Gastrocnemius medialis (tissue), 4 donors: ENCODE results near the gene PKIB. TPM values are rescaled to one million over a fixed set of nuclear protein-coding genes. Genes with fewer than 3 reads are reported as not detected.

Source experiments
- ATAC-seq, 2 donors: fragments of 150-250 bp; one replicate each; pipeline ENCODE4 v1.9.1; 2016
- DNase-seq, 2 donors: peaks; one replicate each; pipeline ENCODE4 v3.0.0-alpha.2; 2019
- H3K27ac ChIP-seq, 4 donors: fragments of 200-600 bp; sonication (generic); 1 replicate in 1 of 4; 2 replicates in 3 of 4; pipeline ENCODE4 v1.5.1; 2016 to 2018; ENCODE audit warnings: mild to moderate bottlenecking in 2 of 4, moderate library complexity in 1 of 4
- H3K27me3 ChIP-seq, 3 donors: fragments of 200-600 bp; sonication (generic) in 2 of 3; 1 replicate in 1 of 3; 2 replicates in 2 of 3; pipeline versions ENCODE4 v1.5.1 to v1.6.0; 2016 to 2019; ENCODE audit warnings: mild to moderate bottlenecking in 1 of 3, moderate library complexity in 1 of 3
- H3K36me3 ChIP-seq, 2 donors: fragments of 200-600 bp; sonication (generic) in 1 of 2; one replicate each; pipeline ENCODE4 v1.5.1; 2017 to 2018
- H3K4me1 ChIP-seq, 2 donors: fragments of 200-600 bp; sonication (generic) in 1 of 2; one replicate each; pipeline ENCODE4 v1.5.1; 2016 to 2017; ENCODE audit warnings: mild to moderate bottlenecking in 2 of 2
- H3K4me3 ChIP-seq, 4 donors: fragments of 200-600 bp; sonication (generic) in 3 of 4; 1 replicate in 1 of 4; 2 replicates in 3 of 4; pipeline ENCODE4 v1.5.1; 2016 to 2019; ENCODE audit warnings: mild to moderate bottlenecking in 2 of 4
- H3K9me3 ChIP-seq, 3 donors: fragments of 200-600 bp; sonication (generic) in 2 of 3; 1 replicate in 1 of 3; 2 replicates in 2 of 3; pipeline ENCODE4 v1.5.1; 2016 to 2019
- CTCF ChIP-seq, 5 experiments: fragments of 450-650 bp in 3 of 5; fragments of 200-600 bp in 2 of 5; sonication (generic) in 2 of 5; IDR thresholded peaks in 4 of 5; conservative IDR thresholded peaks in 1 of 5; 1 replicate in 4 of 5; 2 replicates in 1 of 5; pipeline ENCODE4 v1.5.1; 2016 to 2019; ENCODE audit warnings: antibody characterized with exemption in 5 of 5, mild to moderate bottlenecking in 3 of 5, moderate library complexity in 3 of 5
- POLR2A ChIP-seq, 2 donors: fragments of 450-650 bp; IDR thresholded peaks; one replicate each; pipeline ENCODE4 v1.6.1; 2017; ENCODE audit warnings: antibody characterized with exemption in 2 of 2, mild to moderate bottlenecking in 2 of 2, moderate library complexity in 2 of 2
- in situ Hi-C, 4 donors: fragments of 200-750 bp; cut with MboI; loops; one replicate each; pipeline versions ENCODE4 v1.15.0 to v1.8.0; 2017; ENCODE audit warnings: low sequenced_read_pairs in 4 of 4
- intact Hi-C: fragments of 100-400 bp; cut with DNase I; formaldehyde crosslinking; loops from one replicate; pipeline ENCODE4 v1.15.1; 2023; ENCODE audit warnings: low total_unique reads
- total RNA-seq, 4 donors: library from RNA; depleted of rRNA; stranded (reverse); fragments of >200 nt; gene quantifications; one replicate each; pipeline versions ENCODE4 v1.1.0 to v1.2.3, GENCODE V29; 2016

PKIB gene
- total RNA-seq, 4 donors from 2014 or later, result 0.64 to 1.1 (median 0.97) TPM

DNA sequence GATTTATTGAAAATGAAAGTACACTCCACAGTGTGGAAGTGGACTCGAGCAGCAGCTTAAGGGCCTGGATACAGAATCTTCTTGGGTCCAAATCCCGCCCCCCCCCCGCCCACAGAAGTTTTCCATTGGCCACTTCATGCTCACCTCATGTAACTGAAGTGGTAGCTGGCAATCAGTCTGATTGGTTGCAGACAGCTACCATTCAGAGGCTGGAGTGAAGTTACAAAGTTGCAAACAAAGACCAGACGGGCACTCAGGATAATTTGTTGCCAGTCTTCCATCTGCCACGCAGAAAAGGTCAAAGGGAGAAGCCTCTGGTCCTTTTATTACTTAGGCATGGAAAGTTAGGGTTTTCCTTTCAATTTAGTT, 143.5 kb downstream of the PKIB start:
- ATAC-seq, result peak; percentile 61 to 72
- Histone ChIP-seq H3K9me3 (no peaks in the 10 kb centered on the region), H3K4me1 (peaks cover 14 to 18% of the 10 kb centered on the region in 2 donors), H3K27me3 (no peaks in the 10 kb centered on the region), H3K4me3 (peak overlapping the region; percentile 40 to 51 (median 46)), H3K36me3 (no peaks in the 10 kb centered on the region), H3K27ac (peak overlapping the region; percentile 76 to 84 (median 80))
- TF ChIP-seq POLR2A (IDR thresholded peaks at IDR 0.05) (peak in 1 of 2 donors; percentile 26), CTCF (IDR thresholded peaks at IDR 0.05 in 4 of 5, conservative IDR thresholded peaks at IDR 0.05 in 1 of 5) (no peak)
- intact Hi-C loops (loop anchor here (2.0 kb wide), 1 partner anchor 35 kb away; the partner anchor contains the start of gene SMPDL3A), in situ Hi-C loops (no loop called here)
- DNase-seq, result peak; percentile 14 to 39

- Histone ChIP-seq H3K4me3 (no peak overlapping the region), H3K36me3 (no peaks in the 10 kb centered on the region), H3K27ac (peak overlapping the region; percentile 76 to 84 (median 80)), H3K9me3 (no peaks in the 10 kb centered on the region), H3K27me3 (no peaks in the 10 kb centered on the region), H3K4me1 (peaks cover 14 to 18% of the 10 kb centered on the region in 2 donors)
- ATAC-seq (no peak), DNase-seq (no peak)
- TF ChIP-seq CTCF (IDR thresholded peaks at IDR 0.05 in 4 of 5, conservative IDR thresholded peaks at IDR 0.05 in 1 of 5), result no peak
- TF ChIP-seq POLR2A (IDR thresholded peaks at IDR 0.05), result no peak
- in situ Hi-C loops (no loop called here), intact Hi-C loops (no loop called here)
Observed at GRCh38 chr6:122754191-122754731, 144.1 kb downstream of the PKIB start.

- peaks cover 14 to 18% of the 10 kb centered on the region in 2 donors for H3K4me1 ChIP-seq
- H3K27me3 ChIP-seq, result no peaks in the 10 kb centered on the region
- DNase-seq (no peak), ATAC-seq (no peak)
- in situ Hi-C loops (no loop called here), intact Hi-C loops (no loop called here)
- TF ChIP-seq POLR2A (IDR thresholded peaks at IDR 0.05), result no peak
- no peaks in the 10 kb centered on the region for H3K36me3 ChIP-seq
- no peaks in the 10 kb centered on the region for H3K9me3 ChIP-seq
- no peak overlapping the region for H3K4me3 ChIP-seq
- no peak overlapping the region for H3K27ac ChIP-seq
Observed at GRCh38 chr6:122755901-122756300, 145.7 kb downstream of the PKIB start.

DNA sequence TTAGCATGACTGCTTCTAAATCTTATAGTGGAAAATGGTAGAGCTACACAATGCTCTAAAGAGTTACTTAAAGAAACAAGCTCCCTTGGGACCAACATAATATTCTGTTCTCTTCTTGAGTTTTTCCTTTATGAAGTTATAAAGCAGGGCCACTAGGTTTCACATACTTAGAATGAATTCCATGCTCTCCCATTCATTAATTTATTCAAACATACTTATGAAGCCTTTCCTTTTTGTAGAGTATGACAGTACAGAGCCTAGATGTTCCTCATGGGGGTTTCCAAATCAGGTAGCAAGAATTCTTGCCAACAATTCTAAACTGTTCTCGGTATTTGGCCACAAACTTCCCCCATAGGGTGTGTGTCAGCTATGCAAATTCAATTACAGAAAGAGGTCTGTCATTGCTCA, 148.7 kb downstream of the PKIB start:
- DNase-seq (no peak), ATAC-seq (no peak)
- in situ Hi-C loops, result no loop called here
- intact Hi-C loops, result no loop called here
- no peak overlapping the region for H3K4me3 ChIP-seq
- H3K27me3 ChIP-seq, result no peaks in the 10 kb centered on the region
- H3K36me3 ChIP-seq, result no peaks in the 10 kb centered on the region
- H3K9me3 ChIP-seq, result no peaks in the 10 kb centered on the region
- TF ChIP-seq CTCF (IDR thresholded peaks at IDR 0.05 in 4 of 5, conservative IDR thresholded peaks at IDR 0.05 in 1 of 5), result no peak
- no peak for TF ChIP-seq POLR2A (IDR thresholded peaks at IDR 0.05)
- H3K4me1 ChIP-seq, result no peaks in the 10 kb centered on the region
- no peak overlapping the region for H3K27ac ChIP-seq

- ATAC-seq (no peak), DNase-seq (no peak)
- no peaks in the 10 kb centered on the region for H3K4me1 ChIP-seq
- no peaks in the 10 kb centered on the region for H3K27me3 ChIP-seq
- intact Hi-C loops, result no loop called here
- TF ChIP-seq POLR2A (IDR thresholded peaks at IDR 0.05) (no peak), CTCF (IDR thresholded peaks at IDR 0.05 in 4 of 5, conservative IDR thresholded peaks at IDR 0.05 in 1 of 5) (no peak)
- H3K4me3 ChIP-seq, result no peak overlapping the region
- no peaks in the 10 kb centered on the region for H3K36me3 ChIP-seq
- in situ Hi-C loops, result no loop called here
- no peak overlapping the region for H3K27ac ChIP-seq
- H3K9me3 ChIP-seq, result no peaks in the 10 kb centered on the region
Observed at GRCh38 chr6:122760330-122760729, 150.1 kb downstream of the PKIB start.
